NT2/D1 (cell line): ENCODE data around the gene SETD5.

Experiments
- YY1 ChIP-seq: IDR thresholded peaks from 2 replicates; pipeline ENCODE4 v1.6.1; 2011; ENCODE audit not compliant: insufficient read length, insufficient read depth
- ZNF274 ChIP-seq: IDR thresholded peaks from 2 replicates; pipeline ENCODE4 v1.6.1; 2011; ENCODE audit warnings: mild to moderate bottlenecking, low read depth, low read length

DNA sequence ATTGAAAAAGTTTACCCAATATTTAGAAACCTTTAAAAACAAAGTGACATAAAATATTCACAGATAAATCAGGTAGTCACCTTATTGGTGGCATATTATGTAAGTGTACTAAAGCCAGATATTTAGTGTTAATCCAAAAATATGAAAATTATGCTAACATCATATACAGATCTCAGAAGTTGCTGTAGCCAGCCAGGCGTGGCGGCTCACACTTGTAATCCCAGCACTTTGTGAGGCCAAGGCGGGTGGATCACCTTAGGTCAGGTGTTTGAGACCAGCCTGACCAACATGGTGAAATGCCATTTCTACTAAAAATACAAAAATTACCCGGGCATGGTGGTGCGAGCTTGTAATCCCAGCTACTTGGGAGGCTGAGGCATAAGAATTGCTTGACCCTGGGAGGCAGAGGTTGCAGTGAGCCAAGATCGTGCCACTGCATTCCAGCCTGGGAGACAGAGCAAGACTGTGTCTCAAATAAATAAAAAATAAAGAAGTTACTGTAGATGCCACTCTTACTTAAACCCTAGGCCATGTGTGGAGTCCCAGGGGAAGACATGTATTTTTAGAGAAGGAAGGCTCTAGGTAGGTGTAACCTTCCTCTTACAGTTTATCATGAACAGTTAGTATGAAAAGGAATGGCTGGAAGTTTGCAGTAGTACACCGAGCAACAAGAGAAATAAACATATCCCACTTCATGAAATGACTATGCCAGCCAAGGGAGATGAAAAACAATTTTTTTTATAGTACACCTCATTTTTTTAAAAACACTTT is 9.6 kb downstream of the SETD5 start:
- TF ChIP-seq YY1 = no peak
- no peak for TF ChIP-seq ZNF274
